K562 (cell line): ENCODE results near the gene CCDC88A. TPM values are rescaled to one million over a fixed set of nuclear protein-coding genes. Genes with fewer than 3 reads are reported as not detected.
A peak's percentile ranks its signal among the peaks of the same experiment; 100 is the strongest.

ENCODE experiments used
- BCL6 ChIP-seq: fragments of 250-450 bp; sonication (Bioruptor Pico); IDR thresholded peaks from 2 replicates; pipeline ENCODE4 v1.4.0; 2020
- CBX2 ChIP-seq: fragments of 200-600 bp; sonication (generic); IDR thresholded peaks from one replicate; pipeline ENCODE4 v1.6.1; 2012; ENCODE audit warnings: mild to moderate bottlenecking, low read length, inconsistent platforms; ENCODE audit not compliant: insufficient read depth, poor library complexity, severe bottlenecking
- CHD4 ChIP-seq: fragments of 200-600 bp; sonication (generic); IDR thresholded peaks from 3 replicates; pipeline ENCODE4 v1.6.1; 2012; ENCODE audit warnings: low read depth, mild to moderate bottlenecking, mixed read lengths, low read length, inconsistent platforms; ENCODE audit not compliant: insufficient read depth, insufficient replicate concordance, poor library complexity, severe bottlenecking
- E2F4 ChIP-seq: sonication (generic); formaldehyde crosslinking; IDR thresholded peaks from 2 replicates; pipeline ENCODE4 v1.8.0; 2022; ENCODE audit warnings: mild to moderate bottlenecking, low read depth, missing genetic modification reagents
- ELK3 ChIP-seq: fragments of 450-650 bp; formaldehyde crosslinking; IDR thresholded peaks from 2 replicates; pipeline ENCODE4 v1.4.0; 2020; ENCODE audit warnings: mild to moderate bottlenecking
- HDAC1 ChIP-seq, 2 experiments: fragments of 450-650 bp; IDR thresholded peaks; 2 replicates each; pipeline ENCODE4 v1.6.1; 2016 to 2017; ENCODE audit warnings: inconsistent platforms in 1 of 2, mild to moderate bottlenecking in 1 of 2, moderate library complexity in 1 of 2
- ILK ChIP-seq: fragments of 450-650 bp; IDR thresholded peaks from 2 replicates; pipeline ENCODE4 v1.6.1; 2016; ENCODE audit warnings: missing genetic modification characterization, low read depth, mild to moderate bottlenecking, missing compliant biosample characterization, moderate library complexity, borderline replicate concordance
- NRF1 ChIP-seq, 2 experiments: fragments of 450-650 bp; IDR thresholded peaks in 1 of 2; conservative IDR thresholded peaks in 1 of 2; 2 replicates each; pipeline ENCODE4 v1.6.1; 2014; ENCODE audit warnings: mild to moderate bottlenecking in 2 of 2
- POLR2AphosphoS2 ChIP-seq: IDR thresholded peaks from 2 replicates; pipeline ENCODE4 v1.6.1; 2012; ENCODE audit warnings: low read length, improper control_type of control experiment
- POLR3A ChIP-seq: IDR thresholded peaks from 2 replicates; pipeline ENCODE4 v1.6.1; 2011; ENCODE audit warnings: borderline replicate concordance, mild to moderate bottlenecking, moderate library complexity; ENCODE audit not compliant: insufficient read length, insufficient read depth; ENCODE audit errors: extremely low read depth
- RBFOX2 ChIP-seq: fragments of 200-400 bp; formaldehyde crosslinking; IDR thresholded peaks from 2 replicates; pipeline ENCODE4 v1.6.1; 2017; ENCODE audit warnings: low read depth, mild to moderate bottlenecking, low read length, moderate library complexity
- SLC30A9 ChIP-seq: fragments of 250-450 bp; sonication (Bioruptor Pico); IDR thresholded peaks from 2 replicates; pipeline ENCODE4 v1.8.0; 2022; ENCODE audit warnings: mild to moderate bottlenecking, moderate library complexity
- SUPT5H ChIP-seq: fragments of 450-650 bp; IDR thresholded peaks from 2 replicates; pipeline ENCODE4 v1.6.1; 2016
- TOE1 ChIP-seq, 2 experiments: fragments of 450-650 bp in 1 of 2; sonication (generic) in 1 of 2; formaldehyde crosslinking in 1 of 2; IDR thresholded peaks; 2 replicates each; pipeline versions ENCODE4 v1.7.1 to v1.8.0; 2016 to 2022; ENCODE audit warnings: borderline replicate concordance in 2 of 2, mild to moderate bottlenecking in 2 of 2, antibody characterized with exemption in 1 of 2, inconsistent platforms in 1 of 2, low read depth in 1 of 2, missing genetic modification reagents in 1 of 2, moderate library complexity in 1 of 2
- TRIM24 ChIP-seq, 2 experiments: fragments of 450-650 bp; IDR thresholded peaks; 2 replicates each; pipeline ENCODE4 v1.6.1; 2016
- TRIM25 ChIP-seq: fragments of 450-650 bp; IDR thresholded peaks from 2 replicates; pipeline ENCODE4 v1.7.0; 2016; ENCODE audit warnings: borderline replicate concordance
- XRCC3 ChIP-seq: fragments of 450-650 bp; IDR thresholded peaks from 2 replicates; pipeline ENCODE4 v1.6.1; 2017; ENCODE audit warnings: mild to moderate bottlenecking, moderate library complexity
- ZNF445 ChIP-seq: fragments of 250-450 bp; sonication (Bioruptor Pico); IDR thresholded peaks from 2 replicates; pipeline ENCODE4 v1.4.0; 2020; ENCODE audit warnings: low read depth, mild to moderate bottlenecking, moderate library complexity
- polyA plus RNA-seq, 8 experiments: library from polyadenylated mRNA; depleted of rRNA in 4 of 8; stranded (reverse) in 5 of 8; unstranded in 3 of 8; fragments of >200 nt; fragmentation: Nextera tagmentation in 2 of 8; fragmentation: Illumina TruSeq in 1 of 8; extraction: Ambion mirVana in 2 of 8; extraction: Trizol in 1 of 8; gene quantifications; 2 replicates each; pipeline versions ENCODE4 v1.2.1 to v1.2.3, GENCODE V29; 2011 to 2014; ENCODE audit warnings: inconsistent platforms in 1 of 8, missing spikeins in 1 of 8
- total RNA-seq, 7 experiments: library from RNA; depleted of rRNA in 6 of 7; stranded (reverse); fragments of >200 nt in 6 of 7; fragmentation: Illumina TruSeq in 2 of 7; extraction: Trizol in 2 of 7; gene quantifications; 2 replicates each; pipeline versions ENCODE4 v1.2.1 to v1.2.3, GENCODE V29; 2011 to 2021; ENCODE audit warnings: low replicate concordance in 1 of 7
- TF ChIP-seq, protein P1 (sequence below): sonication (generic); formaldehyde crosslinking; IDR thresholded peaks from 2 replicates; pipeline ENCODE4 v1.8.1; 2022; ENCODE audit warnings: missing genetic modification reagents
- TF ChIP-seq, protein P2 (sequence below): sonication (generic); formaldehyde crosslinking; IDR thresholded peaks from 2 replicates; pipeline ENCODE4 v1.8.0; 2022; ENCODE audit warnings: mild to moderate bottlenecking, missing genetic modification reagents

CCDC88A gene
- total and polyA plus RNA-seq, 9 of the 15 experiments (the other 6 are each of a cell fraction or from before 2014, with no cell fraction given): 29.3 to 102 (median 55.6) TPM

- TF ChIP-seq TRIM25: peak; percentile 89; the same call in 1 of the 2 replicates
- TF ChIP-seq, protein P1, sequence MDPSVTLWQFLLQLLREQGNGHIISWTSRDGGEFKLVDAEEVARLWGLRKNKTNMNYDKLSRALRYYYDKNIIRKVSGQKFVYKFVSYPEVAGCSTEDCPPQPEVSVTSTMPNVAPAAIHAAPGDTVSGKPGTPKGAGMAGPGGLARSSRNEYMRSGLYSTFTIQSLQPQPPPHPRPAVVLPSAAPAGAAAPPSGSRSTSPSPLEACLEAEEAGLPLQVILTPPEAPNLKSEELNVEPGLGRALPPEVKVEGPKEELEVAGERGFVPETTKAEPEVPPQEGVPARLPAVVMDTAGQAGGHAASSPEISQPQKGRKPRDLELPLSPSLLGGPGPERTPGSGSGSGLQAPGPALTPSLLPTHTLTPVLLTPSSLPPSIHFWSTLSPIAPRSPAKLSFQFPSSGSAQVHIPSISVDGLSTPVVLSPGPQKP (CRISPR knock-in tag): no peak
- no peak for TF ChIP-seq ILK (tag)
- peak; percentile 12 to 99; a peak in 2 of 4 replicates for TF ChIP-seq TRIM24 (IDR thresholded peaks at IDR 0.05)
- no peak for TF ChIP-seq ELK3 (CRISPR knock-in tag)
- peak; percentile 56; the same call in 1 of the 2 replicates for TF ChIP-seq POLR2AphosphoS2
- TF ChIP-seq SUPT5H: peak; percentile 94
- no peak for TF ChIP-seq XRCC3
- TF ChIP-seq TOE1 (IDR thresholded peaks at IDR 0.05; ENCODE audit: borderline replicate concordance): peak; percentile 78
- TF ChIP-seq TOE1 (CRISPR knock-in tag; IDR thresholded peaks at IDR 0.05; ENCODE audit: borderline replicate concordance, low read depth): no peak
- TF ChIP-seq RBFOX2: peak; percentile 95
- peak; percentile 26 to 94; a peak in 2 of 4 replicates for TF ChIP-seq HDAC1 (IDR thresholded peaks at IDR 0.05)
- TF ChIP-seq, protein P2, sequence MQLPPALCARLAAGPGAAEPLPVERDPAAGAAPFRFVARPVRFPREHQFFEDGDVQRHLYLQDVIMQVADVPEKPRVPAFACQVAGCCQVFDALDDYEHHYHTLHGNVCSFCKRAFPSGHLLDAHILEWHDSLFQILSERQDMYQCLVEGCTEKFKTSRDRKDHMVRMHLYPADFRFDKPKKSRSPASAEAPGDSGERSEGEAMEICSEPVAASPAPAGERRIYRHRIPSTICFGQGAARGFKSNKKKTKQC (CRISPR knock-in tag): peak; percentile 86
- TF ChIP-seq E2F4: 0 out of 2 replicates have a peak, but pooled peaks have one; percentile 60
- no peak for TF ChIP-seq CBX2
- no peak for TF ChIP-seq SLC30A9 (CRISPR knock-in tag)
- TF ChIP-seq ZNF445 (CRISPR knock-in tag): peak; percentile 36; the same call in 1 of the 2 replicates
- no peak for TF ChIP-seq CHD4
- no peak for TF ChIP-seq POLR3A
- no peak for TF ChIP-seq BCL6
- peak; percentile 57 to 64 for TF ChIP-seq NRF1 (conservative IDR thresholded peaks at IDR 0.05 in 1 of 2, IDR thresholded peaks at IDR 0.05 in 1 of 2)
Measured at GRCh38 chr2:55268907-55269644, 150.6 kb downstream of the CCDC88A start, which contains the start of gene MTIF2 (continued).
